Mucosa of descending colon (tissue), 3 donors: Measurements from ENCODE around the gene HSPG2. TPM values are rescaled to one million over a fixed set of nuclear protein-coding genes. Genes with fewer than 3 reads are reported as not detected.
"Not testable (repeated sequence)": the region's sequence is repeated elsewhere in the genome, so short reads cannot be mapped to it uniquely, and the experiment has no call there.

Experiments used
- ATAC-seq: fragments of 200-7000 bp; cut with Tn5 transposase; one replicate; pipeline ENCODE4 v1.9.1; 2020; ENCODE audit warnings: mild to moderate bottlenecking, moderate library complexity
- DNase-seq, 3 donors: peaks; one replicate each; pipeline ENCODE4 v3.0.0-alpha.2; 2020
- H3K36me3 ChIP-seq: fragments of 200-600 bp; one replicate; pipeline ENCODE4 v1.8.0; 2021; ENCODE audit warnings: low read depth, mild to moderate bottlenecking
- H3K4me1 ChIP-seq: fragments of 200-600 bp; one replicate; pipeline ENCODE4 v1.8.0; 2021; ENCODE audit warnings: low read depth, mild to moderate bottlenecking
- H3K4me3 ChIP-seq: fragments of 200-600 bp; one replicate; pipeline ENCODE4 v1.8.0; 2021; ENCODE audit warnings: mild to moderate bottlenecking
- H3K9me3 ChIP-seq: fragments of 200-600 bp; one replicate; pipeline ENCODE4 v1.8.0; 2021; ENCODE audit warnings: mild to moderate bottlenecking
- CTCF ChIP-seq: fragments of 200-600 bp; IDR thresholded peaks from one replicate; pipeline ENCODE4 v1.8.0; 2022; ENCODE audit warnings: antibody characterized with exemption, mild to moderate bottlenecking
- intact Hi-C, 2 donors: fragments of 100-400 bp; cut with DNase I in 1 of 2; cut with micrococcal nuclease in 1 of 2; formaldehyde crosslinking; loops; one replicate each; pipeline versions ENCODE4 v1.11.0 to v1.11.1; 2022; cut with DNase I, micrococcal nuclease
- total RNA-seq, 3 donors: library from RNA; stranded (reverse); fragmentation: NEBNext Ultra II Directional in 2 of 3; extraction: Animal tissue kit (Norgen Biotek cat#: 25700) in 2 of 3; gene quantifications; one replicate each; pipeline versions ENCODE4 v1.2.1 to v1.2.4, GENCODE V29; 2021 to 2023
- donor health status: DM: no; HTN: no; CAD: no; lungs with moderate emphysema.
- donor health status: DM: no; HTN: no; CAD: no.
- donor health status: DM: no; HTN: yes; CAD: no.

The HSPG2 gene
- total RNA-seq, 3 donors from 2014 or later = 142 to 436 (median 197) TPM

- Histone ChIP-seq H3K4me3 (no peak overlapping the region), H3K4me1 (peaks cover 43% of the 10 kb centered on the region), H3K36me3 (no peaks in the 10 kb centered on the region), H3K9me3 (no peaks in the 10 kb centered on the region)
- no peak for TF ChIP-seq CTCF
- intact Hi-C loops = no loop called here
- DNase-seq (no peak), ATAC-seq (no peak)
Observed at GRCh38 chr1:21912038-21912758, 24.9 kb downstream of the HSPG2 start.

GRCh38 chr1:21911205-21912001 is 25.7 kb downstream of the HSPG2 start:
- DNase-seq (peak in 1 of 3 donors; percentile 59), ATAC-seq (peak; percentile 56)
- Histone ChIP-seq H3K36me3 (no peaks in the 10 kb centered on the region), H3K4me3 (no peak overlapping the region), H3K4me1 (peaks cover 48% of the 10 kb centered on the region), H3K9me3 (no peaks in the 10 kb centered on the region)
- no peak for TF ChIP-seq CTCF
- intact Hi-C loops = no loop called here

- intact Hi-C loops = no loop called here
- ATAC-seq = no peak
Observed at GRCh38 chr1:21910558-21911204, 26.4 kb downstream of the HSPG2 start.

GRCh38 chr1:21909787-21910503 is 27.2 kb downstream of the HSPG2 start:
- Histone ChIP-seq H3K4me3 (no peak overlapping the region), H3K36me3 (no peaks in the 10 kb centered on the region), H3K4me1 (peaks cover 35% of the 10 kb centered on the region), H3K9me3 (no peaks in the 10 kb centered on the region)
- intact Hi-C loops = no loop called here
- no peak for TF ChIP-seq CTCF
- ATAC-seq = no peak
- peak in 1 of 3 donors; percentile 66 for DNase-seq

More at GRCh38 chr1:21910558-21911204, 26.4 kb downstream of the HSPG2 start:
- Histone ChIP-seq H3K4me3 (no peak overlapping the region), H3K36me3 (no peaks in the 10 kb centered on the region), H3K9me3 (no peaks in the 10 kb centered on the region), H3K4me1 (peaks cover 43% of the 10 kb centered on the region)
- DNase-seq = no peak
- no peak for TF ChIP-seq CTCF

GRCh38 chr1:21909286-21909759 is 27.8 kb downstream of the HSPG2 start:
- TF ChIP-seq CTCF = no peak
- intact Hi-C loops = no loop called here
- H3K36me3 ChIP-seq = no peaks in the 10 kb centered on the region
- no peak overlapping the region for H3K4me3 ChIP-seq
- peaks cover 36% of the 10 kb centered on the region for H3K4me1 ChIP-seq
- H3K9me3 ChIP-seq = no peaks in the 10 kb centered on the region
- DNase-seq (no peak), ATAC-seq (no peak)

GRCh38 chr1:21907737-21908534 is 29.2 kb downstream of the HSPG2 start:
- H3K9me3 ChIP-seq, ATAC-seq, H3K4me3 ChIP-seq, DNase-seq, intact Hi-C loops, H3K36me3 ChIP-seq: not testable (repeated sequence)
- peaks cover 50% of the 10 kb centered on the region for H3K4me1 ChIP-seq
